GM18907 (cell line): ENCODE data around the gene PTGR2.
A peak's percentile ranks its signal among the peaks of the same experiment; 100 is the strongest.
"Not testable (repeated sequence)": the region's sequence is repeated elsewhere in the genome, so short reads cannot be mapped to it uniquely, and the experiment has no call there.

Experiments used
- ATAC-seq: cut with Tn5 transposase; IDR thresholded peaks from one replicate; pipeline ENCODE4 v1.9.1; 2021; ENCODE audit warnings: mild to moderate bottlenecking, moderate library complexity; ENCODE audit not compliant: unreplicated experiment

PTGR2 gene

GRCh38 chr14:73829526-73830431 lies 21.9 kb upstream of the PTGR2 start:
- ATAC-seq, result peak; percentile 70

- ATAC-seq, result no peak
Measured at GRCh38 chr14:73833034-73833433, 18.6 kb upstream of the PTGR2 start.

- no peak for ATAC-seq
Measured at GRCh38 chr14:73833530-73834260, 17.9 kb upstream of the PTGR2 start.

- ATAC-seq, result no peak
Measured at GRCh38 chr14:73834261-73834625, 17.4 kb upstream of the PTGR2 start.

- ATAC-seq, result not testable (repeated sequence)
Measured at GRCh38 chr14:73838293-73839034, 13.2 kb upstream of the PTGR2 start.

- no peak for ATAC-seq
Measured at GRCh38 chr14:73842201-73842600, 9.4 kb upstream of the PTGR2 start.

GRCh38 chr14:73842851-73843250 lies 8.8 kb upstream of the PTGR2 start:
- ATAC-seq, result no peak

GRCh38 chr14:73843296-73843695 lies 8.3 kb upstream of the PTGR2 start:
- no peak for ATAC-seq

- ATAC-seq, result no peak
Measured at GRCh38 chr14:73846947-73847346, 4.7 kb upstream of the PTGR2 start.

GRCh38 chr14:73851000-73851399 lies 631 bp upstream of the PTGR2 start:
- no peak for ATAC-seq

- no peak for ATAC-seq
Measured at GRCh38 chr14:73859145-73859544, 7.5 kb downstream of the PTGR2 start.

- ATAC-seq, result no peak
Measured at GRCh38 chr14:73861073-73861472, 9.4 kb downstream of the PTGR2 start.

GRCh38 chr14:73862480-73862879 lies 10.8 kb downstream of the PTGR2 start:
- no peak for ATAC-seq

- no peak for ATAC-seq
Measured at GRCh38 chr14:73863209-73863608, 11.6 kb downstream of the PTGR2 start.

- no peak for ATAC-seq
Measured at GRCh38 chr14:73865534-73866113, 14.0 kb downstream of the PTGR2 start.

GRCh38 chr14:73869754-73870153 lies 18.1 kb downstream of the PTGR2 start:
- not testable (repeated sequence) for ATAC-seq

GRCh38 chr14:73870525-73871235 lies 19.0 kb downstream of the PTGR2 start:
- no peak for ATAC-seq

GRCh38 chr14:73873660-73874059 lies 22.0 kb downstream of the PTGR2 start:
- no peak for ATAC-seq

GRCh38 chr14:73877790-73878189 lies 26.2 kb downstream of the PTGR2 start:
- no peak for ATAC-seq

- ATAC-seq, result no peak
Measured at GRCh38 chr14:73878436-73878835, 26.8 kb downstream of the PTGR2 start.
